Measurements from ENCODE around the gene ELOVL7.
"Not testable (repeated sequence)": the region's sequence is repeated elsewhere in the genome, so short reads cannot be mapped to it uniquely, and the experiment has no call there.

ELOVL7 gene

GRCh38 chr5:60795424-60795950, 48.6 kb downstream of the ELOVL7 start:
- DNase-seq (ENCODE audit: low read depth, low spot score) = not testable (repeated sequence)

GRCh38 chr5:60794691-60795090, 49.4 kb downstream of the ELOVL7 start:
- no peak for DNase-seq (ENCODE audit: low read depth, low spot score)

- no peak for DNase-seq (ENCODE audit: low read depth, low spot score)
These were observed 51.6 kb downstream of the ELOVL7 start for GRCh38 chr5:60792438-60792837.

GRCh38 chr5:60789551-60789950, 54.5 kb downstream of the ELOVL7 start:
- DNase-seq (ENCODE audit: low read depth, low spot score) = no peak

- DNase-seq (ENCODE audit: low read depth, low spot score) = no peak
These were observed 55.1 kb downstream of the ELOVL7 start for GRCh38 chr5:60788863-60789513.

GRCh38 chr5:60779466-60779865, 64.6 kb downstream of the ELOVL7 start:
- DNase-seq (ENCODE audit: low read depth, low spot score) = no peak

- DNase-seq (ENCODE audit: low read depth, low spot score) = no peak
These were observed 67.7 kb downstream of the ELOVL7 start for GRCh38 chr5:60776343-60776742.

GRCh38 chr5:60765019-60765709, 78.9 kb downstream of the ELOVL7 start:
- no peak for DNase-seq (ENCODE audit: low read depth, low spot score)

- DNase-seq (ENCODE audit: low read depth, low spot score) = no peak
These were observed 81.0 kb downstream of the ELOVL7 start for GRCh38 chr5:60763061-60763460.

GRCh38 chr5:60754495-60754894, 89.6 kb downstream of the ELOVL7 start:
- DNase-seq (ENCODE audit: low read depth, low spot score) = no peak

- no peak for DNase-seq (ENCODE audit: low read depth, low spot score)
These were observed 99.4 kb downstream of the ELOVL7 start for GRCh38 chr5:60744682-60745081.

GRCh38 chr5:60743511-60744314, 100.4 kb downstream of the ELOVL7 start:
- no peak for DNase-seq (ENCODE audit: low read depth, low spot score)

- no peak for DNase-seq (ENCODE audit: low read depth, low spot score)
These were observed 103.7 kb downstream of the ELOVL7 start for GRCh38 chr5:60740322-60740721.

- DNase-seq (ENCODE audit: low read depth, low spot score) = no peak
These were observed 105.1 kb downstream of the ELOVL7 start for GRCh38 chr5:60738933-60739332.

GRCh38 chr5:60738461-60738860, 105.6 kb downstream of the ELOVL7 start:
- DNase-seq (ENCODE audit: low read depth, low spot score) = no peak

- not testable (repeated sequence) for DNase-seq (ENCODE audit: low read depth, low spot score)
These were observed 113.2 kb downstream of the ELOVL7 start for GRCh38 chr5:60730858-60731257.

GRCh38 chr5:60727033-60727679, 116.9 kb downstream of the ELOVL7 start:
- no peak for DNase-seq (ENCODE audit: low read depth, low spot score)

- no peak for DNase-seq (ENCODE audit: low read depth, low spot score)
These were observed 119.9 kb downstream of the ELOVL7 start for GRCh38 chr5:60724126-60724525.

- DNase-seq (ENCODE audit: low read depth, low spot score) = no peak
These were observed 121.7 kb downstream of the ELOVL7 start for GRCh38 chr5:60722416-60722815.

- no peak for DNase-seq (ENCODE audit: low read depth, low spot score)
These were observed 124.7 kb downstream of the ELOVL7 start for GRCh38 chr5:60719329-60719728.

GRCh38 chr5:60718166-60718892, 125.7 kb downstream of the ELOVL7 start:
- DNase-seq (ENCODE audit: low read depth, low spot score) = no peak
